ENCODE measurements around the gene PAX3.

DNA sequence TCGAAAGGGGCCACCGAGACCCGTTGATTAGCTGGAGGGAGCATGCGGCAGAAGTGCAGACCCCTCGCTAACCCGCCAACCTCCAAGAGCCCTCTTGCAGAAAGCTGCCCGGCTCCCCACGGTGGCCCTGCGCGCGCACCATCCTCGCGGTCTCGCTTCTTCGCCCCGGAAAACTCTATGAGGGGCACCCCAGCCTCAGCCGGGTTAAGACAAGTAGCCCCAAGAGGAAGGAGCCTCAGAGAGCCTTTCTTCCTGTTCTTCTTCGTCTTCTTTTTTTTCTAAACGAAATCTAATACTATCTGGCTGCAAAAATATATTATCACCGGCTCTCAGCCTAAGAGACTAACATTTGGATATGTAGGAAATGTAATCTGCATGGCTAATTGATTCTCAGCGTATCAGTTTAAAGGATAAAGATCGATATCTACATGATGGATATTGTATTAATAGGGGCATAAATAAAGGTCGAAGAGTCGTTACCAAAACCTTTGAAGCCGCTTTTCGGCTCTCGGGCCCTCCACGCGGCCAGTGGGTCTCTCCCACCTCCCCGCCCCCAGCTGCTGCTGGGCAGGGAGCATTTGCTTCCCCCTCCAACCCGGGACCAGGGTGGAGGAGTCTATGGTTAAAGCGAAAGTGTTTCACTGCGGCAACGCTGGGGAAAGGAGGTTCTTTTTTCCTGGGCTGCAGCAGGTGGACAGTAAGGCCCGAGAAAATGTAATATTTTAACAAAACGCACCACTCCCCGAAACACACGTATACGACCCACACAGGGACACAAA lies 6.1 kb upstream of the PAX3 start:
- TF ChIP-seq POLR2AphosphoS5 (IDR thresholded peaks at IDR 0.05) (no peak), EP300 (IDR thresholded peaks at IDR 0.05) (no peak)
- TF ChIP-seq, protein P1, sequence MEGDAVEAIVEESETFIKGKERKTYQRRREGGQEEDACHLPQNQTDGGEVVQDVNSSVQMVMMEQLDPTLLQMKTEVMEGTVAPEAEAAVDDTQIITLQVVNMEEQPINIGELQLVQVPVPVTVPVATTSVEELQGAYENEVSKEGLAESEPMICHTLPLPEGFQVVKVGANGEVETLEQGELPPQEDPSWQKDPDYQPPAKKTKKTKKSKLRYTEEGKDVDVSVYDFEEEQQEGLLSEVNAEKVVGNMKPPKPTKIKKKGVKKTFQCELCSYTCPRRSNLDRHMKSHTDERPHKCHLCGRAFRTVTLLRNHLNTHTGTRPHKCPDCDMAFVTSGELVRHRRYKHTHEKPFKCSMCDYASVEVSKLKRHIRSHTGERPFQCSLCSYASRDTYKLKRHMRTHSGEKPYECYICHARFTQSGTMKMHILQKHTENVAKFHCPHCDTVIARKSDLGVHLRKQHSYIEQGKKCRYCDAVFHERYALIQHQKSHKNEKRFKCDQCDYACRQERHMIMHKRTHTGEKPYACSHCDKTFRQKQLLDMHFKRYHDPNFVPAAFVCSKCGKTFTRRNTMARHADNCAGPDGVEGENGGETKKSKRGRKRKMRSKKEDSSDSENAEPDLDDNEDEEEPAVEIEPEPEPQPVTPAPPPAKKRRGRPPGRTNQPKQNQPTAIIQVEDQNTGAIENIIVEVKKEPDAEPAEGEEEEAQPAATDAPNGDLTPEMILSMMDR (IDR thresholded peaks at IDR 0.05) = no peak

All from upper lobe of left lung (tissue), 4 donors.